HG02870 (cell line): ENCODE measurements around the gene KLF3.

Experiments
- ATAC-seq: cut with Tn5 transposase; IDR thresholded peaks from one replicate; pipeline ENCODE4 v1.9.1; 2021; ENCODE audit warnings: mild to moderate bottlenecking, moderate library complexity; ENCODE audit not compliant: unreplicated experiment

Gene KLF3

DNA sequence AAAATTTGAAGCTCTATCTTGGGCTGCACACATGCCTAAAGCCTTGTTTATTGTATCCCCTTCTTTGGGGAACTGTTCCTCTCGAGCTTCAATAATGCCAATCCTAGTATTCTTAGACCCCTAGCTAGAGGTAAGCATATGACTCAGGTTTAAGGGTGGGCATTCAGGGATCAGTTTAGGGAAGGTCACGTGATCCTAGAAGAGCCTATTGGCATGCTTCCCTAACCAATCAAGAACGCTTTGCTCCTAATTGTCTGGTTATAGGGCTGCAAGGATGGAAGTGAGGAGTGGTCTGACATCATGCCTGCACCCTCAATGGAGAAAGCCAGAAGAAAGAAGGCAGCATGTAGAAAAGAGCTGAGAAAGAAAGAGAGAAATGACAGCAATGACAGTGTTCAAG is 71.9 kb downstream of the KLF3 start:
- ATAC-seq, result no peak

GRCh38 chr4:38738940-38739803 is 75.2 kb downstream of the KLF3 start:
- ATAC-seq, result no peak

DNA sequence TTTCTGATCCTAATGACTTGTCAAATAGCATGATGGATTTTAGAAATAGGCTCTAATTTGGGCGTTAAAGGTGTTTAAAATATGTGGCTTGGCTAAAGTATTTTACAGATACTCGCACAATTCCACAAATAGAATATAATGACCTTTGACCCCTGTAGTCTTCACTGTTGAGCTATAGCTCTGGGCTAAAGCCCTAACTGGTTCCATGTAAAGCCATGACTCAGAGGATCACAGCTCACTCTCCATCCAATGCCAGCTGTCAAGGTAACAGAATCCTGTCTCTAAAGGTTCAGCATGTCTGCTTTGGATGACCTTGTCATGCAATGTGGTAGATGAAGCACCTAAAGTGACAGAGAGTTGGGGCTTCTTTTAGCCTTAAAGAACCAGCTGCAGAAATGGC is 76.3 kb downstream of the KLF3 start:
- ATAC-seq, result no peak

DNA sequence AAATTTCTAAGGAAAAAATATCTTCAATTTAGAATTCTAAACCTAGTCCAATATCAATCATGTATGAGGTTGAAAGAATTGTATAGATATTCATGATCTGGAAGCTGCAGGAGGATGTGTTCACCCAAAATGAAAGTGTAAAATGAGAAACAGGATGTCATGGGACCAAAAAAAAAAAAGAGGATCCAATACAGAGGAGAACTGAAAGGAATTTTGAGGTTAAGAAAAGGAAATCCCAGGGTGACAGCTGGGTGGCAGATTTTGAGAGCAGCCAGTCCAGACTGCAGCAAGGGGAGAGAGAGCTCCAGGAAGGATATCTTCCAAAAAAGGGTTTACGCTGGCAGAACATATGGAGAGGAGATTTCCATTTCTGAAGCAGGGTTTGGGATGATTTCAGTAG is 79.9 kb downstream of the KLF3 start:
- no peak for ATAC-seq

DNA sequence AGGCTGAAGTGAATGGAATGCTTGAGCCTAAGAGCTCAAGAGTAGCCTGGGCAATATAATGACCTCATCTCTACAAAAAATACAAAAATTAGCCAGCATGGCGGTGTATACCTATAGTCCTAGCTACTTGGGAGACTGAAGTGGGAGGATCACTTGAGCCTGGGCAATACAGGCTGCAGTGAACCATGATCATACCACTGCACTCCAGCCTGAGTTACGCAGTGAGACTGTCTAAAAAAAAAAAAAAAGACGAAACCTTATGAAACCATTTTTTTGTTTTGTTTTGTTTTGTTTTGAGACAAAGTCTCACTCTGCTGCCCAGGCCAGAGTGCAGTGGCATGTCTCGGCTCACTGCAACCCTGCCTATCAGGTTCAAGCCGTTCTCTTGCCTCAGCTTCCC is 81.9 kb downstream of the KLF3 start:
- ATAC-seq, result no peak

GRCh38 chr4:38747629-38748028 is 83.6 kb downstream of the KLF3 start:
- ATAC-seq, result no peak

DNA sequence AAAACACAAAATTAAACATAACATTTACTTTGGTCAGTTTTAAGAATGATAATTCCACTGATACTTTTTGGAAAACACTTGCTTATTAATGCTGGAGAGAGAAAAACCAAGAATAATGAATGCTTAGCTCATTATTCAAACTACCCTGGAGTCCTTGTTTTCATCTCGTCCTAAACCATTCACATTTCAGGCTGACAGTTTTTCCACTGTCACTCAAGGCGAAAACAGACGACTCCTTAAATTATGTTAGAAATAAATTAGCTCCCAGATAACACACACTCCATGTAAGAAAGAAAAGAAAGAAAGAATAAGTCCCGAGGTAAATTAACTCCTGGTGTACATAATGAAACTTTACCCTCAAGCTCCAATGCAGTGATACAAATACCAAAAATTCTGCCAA is 85.3 kb downstream of the KLF3 start:
- ATAC-seq, result no peak
